Transverse colon (tissue), 4 donors: ENCODE results near the gene OR1F1.

Experiments
- POLR2A ChIP-seq: fragments of 450-650 bp; IDR thresholded peaks from one replicate; pipeline ENCODE4 v1.6.1; 2016; ENCODE audit warnings: antibody characterized with exemption, mild to moderate bottlenecking, moderate library complexity
- POLR2AphosphoS5 ChIP-seq, 3 donors: sonication (generic); formaldehyde crosslinking; IDR thresholded peaks; one replicate each; pipeline ENCODE4 v1.6.1; 2016; ENCODE audit warnings: antibody characterized with exemption in 3 of 3
- TF ChIP-seq, protein P1 (sequence below), 5 experiments: fragments of 200-600 bp in 3 of 5; fragments of 450-650 bp in 2 of 5; sonication (generic) in 3 of 5; IDR thresholded peaks; 1 replicate in 2 of 5; 2 replicates in 3 of 5; pipeline ENCODE4 v1.5.1; 2016 to 2017; ENCODE audit warnings: antibody characterized with exemption in 5 of 5, inconsistent platforms in 3 of 5, mild to moderate bottlenecking in 2 of 5, moderate library complexity in 1 of 5

DNA sequence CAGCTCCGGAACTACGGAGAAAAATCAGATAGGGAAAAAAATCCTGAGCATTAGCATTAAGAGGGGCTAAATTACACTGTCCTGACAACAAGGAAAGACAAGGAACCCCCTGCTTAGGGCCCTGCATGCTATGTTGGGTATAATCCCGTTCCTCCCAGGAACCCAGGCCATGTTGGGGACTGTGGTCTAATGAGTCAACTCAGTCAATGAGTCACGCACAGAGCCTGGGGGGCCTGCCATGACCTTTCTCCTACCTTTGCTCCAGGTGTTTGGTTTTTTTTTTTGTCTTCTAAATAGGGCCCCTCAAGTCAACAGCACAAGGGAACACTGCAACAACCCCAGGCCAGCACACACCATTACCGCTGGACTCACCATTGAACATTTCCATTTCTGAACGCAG, 55.9 kb downstream of the OR1F1 start:
- TF ChIP-seq, protein P1, sequence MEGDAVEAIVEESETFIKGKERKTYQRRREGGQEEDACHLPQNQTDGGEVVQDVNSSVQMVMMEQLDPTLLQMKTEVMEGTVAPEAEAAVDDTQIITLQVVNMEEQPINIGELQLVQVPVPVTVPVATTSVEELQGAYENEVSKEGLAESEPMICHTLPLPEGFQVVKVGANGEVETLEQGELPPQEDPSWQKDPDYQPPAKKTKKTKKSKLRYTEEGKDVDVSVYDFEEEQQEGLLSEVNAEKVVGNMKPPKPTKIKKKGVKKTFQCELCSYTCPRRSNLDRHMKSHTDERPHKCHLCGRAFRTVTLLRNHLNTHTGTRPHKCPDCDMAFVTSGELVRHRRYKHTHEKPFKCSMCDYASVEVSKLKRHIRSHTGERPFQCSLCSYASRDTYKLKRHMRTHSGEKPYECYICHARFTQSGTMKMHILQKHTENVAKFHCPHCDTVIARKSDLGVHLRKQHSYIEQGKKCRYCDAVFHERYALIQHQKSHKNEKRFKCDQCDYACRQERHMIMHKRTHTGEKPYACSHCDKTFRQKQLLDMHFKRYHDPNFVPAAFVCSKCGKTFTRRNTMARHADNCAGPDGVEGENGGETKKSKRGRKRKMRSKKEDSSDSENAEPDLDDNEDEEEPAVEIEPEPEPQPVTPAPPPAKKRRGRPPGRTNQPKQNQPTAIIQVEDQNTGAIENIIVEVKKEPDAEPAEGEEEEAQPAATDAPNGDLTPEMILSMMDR (IDR thresholded peaks at IDR 0.05) = no peak
- TF ChIP-seq POLR2A = no peak
- TF ChIP-seq POLR2AphosphoS5 (IDR thresholded peaks at IDR 0.05) = no peak
